ENCODE measurements around the gene GLG1.

DNA sequence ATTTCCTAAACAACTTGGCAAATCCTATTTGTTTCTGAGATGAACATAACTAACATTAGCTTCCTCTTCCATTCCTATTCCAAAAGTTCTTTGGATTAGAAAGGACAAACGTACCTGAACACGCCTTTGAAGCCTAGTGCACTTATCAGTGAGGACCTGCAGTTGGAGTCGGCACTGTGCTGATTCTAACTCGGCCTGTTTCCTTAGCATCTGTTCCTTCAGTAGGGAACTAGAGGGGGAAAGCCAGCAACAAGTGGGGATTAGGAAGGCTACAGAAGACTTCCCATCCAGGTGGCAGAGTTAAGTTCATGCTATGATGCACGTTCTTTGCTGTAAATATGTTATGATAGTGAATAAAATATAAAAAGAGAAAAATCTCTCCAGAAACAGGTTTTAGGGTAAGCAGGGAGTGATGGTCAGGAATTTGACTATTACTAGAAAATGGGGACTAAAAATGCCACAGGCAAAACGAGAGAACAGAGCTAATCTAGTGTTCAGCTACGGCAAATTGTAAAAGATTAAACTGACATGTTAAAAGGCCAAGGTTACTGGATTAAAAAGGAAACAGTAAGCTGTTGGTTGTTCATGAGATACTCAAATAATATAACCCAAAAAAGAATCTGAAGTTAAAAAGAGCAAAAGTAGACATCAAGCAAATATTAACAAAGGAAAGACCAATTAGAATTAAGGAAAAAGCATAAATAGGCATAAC lies 31.0 kb upstream of the GLG1 start:
- TF ChIP-seq, protein P1, sequence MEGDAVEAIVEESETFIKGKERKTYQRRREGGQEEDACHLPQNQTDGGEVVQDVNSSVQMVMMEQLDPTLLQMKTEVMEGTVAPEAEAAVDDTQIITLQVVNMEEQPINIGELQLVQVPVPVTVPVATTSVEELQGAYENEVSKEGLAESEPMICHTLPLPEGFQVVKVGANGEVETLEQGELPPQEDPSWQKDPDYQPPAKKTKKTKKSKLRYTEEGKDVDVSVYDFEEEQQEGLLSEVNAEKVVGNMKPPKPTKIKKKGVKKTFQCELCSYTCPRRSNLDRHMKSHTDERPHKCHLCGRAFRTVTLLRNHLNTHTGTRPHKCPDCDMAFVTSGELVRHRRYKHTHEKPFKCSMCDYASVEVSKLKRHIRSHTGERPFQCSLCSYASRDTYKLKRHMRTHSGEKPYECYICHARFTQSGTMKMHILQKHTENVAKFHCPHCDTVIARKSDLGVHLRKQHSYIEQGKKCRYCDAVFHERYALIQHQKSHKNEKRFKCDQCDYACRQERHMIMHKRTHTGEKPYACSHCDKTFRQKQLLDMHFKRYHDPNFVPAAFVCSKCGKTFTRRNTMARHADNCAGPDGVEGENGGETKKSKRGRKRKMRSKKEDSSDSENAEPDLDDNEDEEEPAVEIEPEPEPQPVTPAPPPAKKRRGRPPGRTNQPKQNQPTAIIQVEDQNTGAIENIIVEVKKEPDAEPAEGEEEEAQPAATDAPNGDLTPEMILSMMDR (IDR thresholded peaks at IDR 0.05): no peak
- TF ChIP-seq POLR2AphosphoS5 (IDR thresholded peaks at IDR 0.05) (no peak), EP300 (IDR thresholded peaks at IDR 0.05; ENCODE audit: low read depth) (no peak), POLR2A (IDR thresholded peaks at IDR 0.05) (no peak)

Data from transverse colon (tissue), 4 donors.